GM21825 (cell line): Measurements from ENCODE around the gene OR2AT4.

Experiments used
- ATAC-seq: cut with Tn5 transposase; IDR thresholded peaks from one replicate; pipeline ENCODE4 v1.9.1; 2021; ENCODE audit warnings: mild to moderate bottlenecking, moderate library complexity; ENCODE audit not compliant: unreplicated experiment

OR2AT4 gene

DNA sequence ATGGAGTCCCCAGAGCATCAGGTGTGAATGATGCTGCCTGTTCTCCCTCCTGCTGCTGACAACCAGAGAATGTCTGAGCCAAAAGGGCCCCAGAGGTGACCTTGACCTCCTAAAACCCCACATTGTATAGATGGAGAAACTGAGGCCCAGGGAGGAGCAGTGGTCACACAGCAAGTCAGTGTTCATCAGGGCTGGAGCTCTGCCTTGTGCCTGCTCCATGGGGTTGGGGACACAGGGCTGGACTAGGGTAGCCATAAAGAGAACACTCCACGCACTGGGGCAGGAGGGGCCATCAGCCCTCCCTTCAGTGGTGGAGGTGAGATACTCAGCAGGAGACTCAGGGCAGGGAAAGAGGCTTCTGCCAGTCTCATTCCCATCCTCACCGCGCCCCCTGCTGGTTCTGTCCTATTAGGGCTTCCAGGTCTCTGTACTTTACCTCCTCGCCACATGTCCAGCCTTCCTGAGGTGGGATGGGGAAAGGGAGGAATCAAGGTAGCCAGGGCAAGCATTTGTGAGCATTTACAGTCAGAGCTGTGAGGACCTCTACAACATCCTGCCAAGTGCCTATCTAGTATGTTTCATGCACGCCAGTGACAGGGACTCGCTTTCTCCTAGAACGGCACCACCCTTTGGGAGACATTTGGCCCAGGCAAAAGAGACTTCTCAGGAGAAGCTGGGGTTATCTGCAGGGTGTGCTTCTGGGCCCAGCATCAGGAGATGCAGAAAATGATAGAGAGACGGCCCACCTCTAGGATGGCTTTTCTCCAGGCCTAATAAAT is 64.7 kb downstream of the OR2AT4 start:
- no peak for ATAC-seq
